DLD1 (cell line): ENCODE data around the gene PTPRU.

ENCODE experiments used
- in situ Hi-C: cut with HindIII; loops from 2 replicates; pipeline ENCODE4 v1.10.0; 2017; ENCODE audit warnings: low sequenced_read_pairs

The PTPRU gene

DNA sequence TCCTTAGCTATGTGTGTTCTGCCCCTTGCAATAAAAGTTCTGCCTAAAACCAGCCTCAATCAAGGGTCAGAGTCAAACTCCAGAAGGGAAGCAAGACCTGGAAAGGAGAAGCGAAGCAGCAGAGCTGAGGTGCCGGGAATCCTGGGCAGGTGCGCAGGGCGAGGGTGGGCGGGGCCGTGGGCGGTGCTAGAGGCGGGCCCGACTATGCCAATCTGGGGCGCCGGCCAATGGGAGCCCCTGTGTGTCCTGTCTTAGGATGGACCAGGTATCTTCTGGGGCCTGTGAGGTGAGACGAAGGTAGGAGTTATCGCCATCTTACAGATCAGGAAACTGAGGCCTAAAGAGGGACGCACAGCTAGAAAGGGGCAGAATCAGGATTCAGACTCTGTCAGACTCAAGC lies 120.3 kb downstream of the PTPRU start:
- in situ Hi-C loops, result no loop called here

DNA sequence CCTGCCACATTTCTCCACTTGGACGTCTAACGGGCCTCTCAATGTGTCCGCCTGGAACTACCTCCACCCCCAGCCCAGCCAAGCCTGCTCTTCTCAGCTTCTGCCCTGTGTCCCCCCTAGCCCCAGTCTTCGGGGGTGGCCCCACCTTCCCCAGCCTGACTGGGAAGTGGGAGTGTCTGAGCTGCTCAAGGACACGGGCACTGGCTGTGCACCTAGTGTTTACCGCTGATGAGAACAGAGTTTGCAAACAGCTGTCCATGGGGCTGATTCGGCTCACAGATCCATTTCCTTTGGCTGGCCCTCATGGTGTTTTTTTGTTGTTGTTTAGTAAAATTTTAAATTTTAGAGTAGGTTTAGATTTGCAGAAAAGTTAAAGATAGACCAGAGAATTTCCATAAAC lies 121.1 kb downstream of the PTPRU start:
- in situ Hi-C loops, result no loop called here

GRCh38 chr1:29358183-29358582 lies 121.9 kb downstream of the PTPRU start:
- in situ Hi-C loops, result no loop called here

- in situ Hi-C loops, result no loop called here
These were observed 124.4 kb downstream of the PTPRU start for GRCh38 chr1:29360768-29361167.

DNA sequence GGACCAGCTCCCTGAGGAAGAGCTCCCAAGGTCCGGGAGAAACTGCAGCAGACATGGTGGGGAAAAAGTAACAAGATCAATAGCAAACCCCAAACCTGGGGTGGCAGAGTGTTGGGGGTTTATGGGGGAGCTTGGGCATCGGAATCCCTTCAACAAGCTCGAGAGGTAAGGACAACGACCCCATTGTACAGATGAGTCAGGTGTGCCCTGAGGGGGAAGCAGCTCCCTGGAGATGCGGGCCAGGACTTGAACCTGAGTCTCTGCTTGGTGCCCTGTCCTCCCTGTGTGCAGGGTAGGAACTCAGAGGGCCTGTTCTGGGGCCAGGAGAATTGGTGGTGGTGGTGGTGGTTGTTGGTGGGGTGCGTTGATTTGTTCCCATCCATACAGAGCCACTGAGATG lies 125.4 kb downstream of the PTPRU start:
- in situ Hi-C loops, result no loop called here

GRCh38 chr1:29362116-29362515 lies 125.8 kb downstream of the PTPRU start:
- in situ Hi-C loops, result no loop called here

DNA sequence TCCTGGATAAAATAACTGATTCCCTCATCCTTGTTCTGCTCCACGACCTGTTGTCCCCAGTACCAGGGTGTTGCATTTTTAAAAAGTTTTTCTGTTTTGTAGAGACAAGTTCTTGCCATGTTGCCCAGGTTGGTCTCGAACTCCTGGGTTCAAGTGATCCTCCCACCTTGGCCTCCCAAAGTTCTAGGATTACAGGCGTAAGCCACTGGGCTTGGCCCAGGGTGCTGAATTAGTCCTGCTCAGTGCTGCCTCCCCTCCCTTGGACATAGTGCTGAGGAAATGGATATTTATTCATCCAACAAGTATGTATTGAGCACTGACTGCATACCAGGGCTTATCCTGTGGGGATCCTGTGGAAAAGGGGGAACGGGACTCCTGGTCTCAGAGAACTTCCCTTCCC lies 126.4 kb downstream of the PTPRU start:
- in situ Hi-C loops, result no loop called here

- in situ Hi-C loops, result no loop called here
These were observed 127.2 kb downstream of the PTPRU start for GRCh38 chr1:29363536-29363935.

DNA sequence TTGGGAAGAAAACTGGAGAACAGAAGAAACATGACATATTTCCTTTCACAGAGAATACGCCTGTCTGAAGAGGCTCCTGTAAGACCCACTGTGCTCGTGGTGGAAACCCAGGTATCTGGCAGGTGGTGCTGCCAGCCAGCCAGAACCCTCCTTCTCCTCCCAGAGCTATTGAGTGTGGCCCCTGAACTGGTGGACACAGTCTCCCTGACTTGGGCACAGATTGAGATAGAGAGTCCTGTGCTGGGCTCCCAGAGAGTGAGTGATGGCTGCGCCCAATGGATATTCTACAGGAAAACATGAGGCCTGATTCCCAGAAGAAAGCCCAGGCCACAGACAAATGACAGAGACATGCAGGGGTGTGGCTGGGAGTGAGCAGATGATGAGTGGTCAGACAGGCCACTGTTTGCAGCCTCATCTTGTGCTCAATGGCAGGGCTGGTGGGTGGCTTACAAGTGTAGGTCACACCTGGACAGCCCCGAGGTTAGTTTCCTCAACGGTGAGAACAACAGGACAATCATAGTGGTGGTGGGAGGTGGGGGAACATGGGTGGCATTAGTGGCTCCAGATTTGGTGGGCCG lies 127.9 kb downstream of the PTPRU start:
- in situ Hi-C loops, result no loop called here

DNA sequence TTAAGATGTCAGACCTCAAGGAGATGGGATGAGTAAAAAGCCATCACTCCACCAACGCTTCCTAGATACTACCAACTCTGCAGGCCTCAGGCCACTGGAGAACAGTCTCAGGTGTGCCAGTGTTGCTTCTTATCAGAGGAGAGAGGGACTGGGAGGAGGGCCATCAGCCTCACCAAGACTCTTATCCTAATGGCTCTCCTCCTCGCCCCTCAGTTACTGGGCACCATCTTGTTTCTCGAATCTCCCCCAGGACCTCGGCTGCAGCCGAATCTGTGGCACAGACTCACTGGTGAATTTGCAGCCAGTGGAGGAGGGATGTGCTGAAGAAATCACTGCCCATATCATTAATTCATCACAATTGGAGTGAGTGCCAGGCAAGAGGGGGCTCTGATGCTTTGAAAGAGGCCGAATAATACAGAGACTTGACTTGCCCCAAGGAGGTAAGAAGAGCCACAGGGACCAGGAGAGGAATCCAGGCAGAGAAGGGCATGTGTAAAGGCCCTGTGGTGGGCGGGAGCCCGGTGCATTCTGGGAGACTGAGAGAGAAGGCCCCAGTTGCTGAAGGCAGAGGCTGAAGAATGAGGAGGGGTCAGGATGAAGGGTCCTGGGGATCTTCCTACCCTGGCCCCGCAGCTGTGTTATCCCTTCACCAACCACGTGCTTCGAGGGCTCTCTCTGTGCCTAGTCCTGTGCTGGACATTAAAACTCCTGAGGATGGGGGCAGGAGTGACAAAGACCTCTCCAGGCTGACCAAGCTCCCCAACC lies 129.8 kb downstream of the PTPRU start:
- in situ Hi-C loops, result no loop called here

GRCh38 chr1:29368936-29369932 lies 132.9 kb downstream of the PTPRU start:
- in situ Hi-C loops, result no loop called here

DNA sequence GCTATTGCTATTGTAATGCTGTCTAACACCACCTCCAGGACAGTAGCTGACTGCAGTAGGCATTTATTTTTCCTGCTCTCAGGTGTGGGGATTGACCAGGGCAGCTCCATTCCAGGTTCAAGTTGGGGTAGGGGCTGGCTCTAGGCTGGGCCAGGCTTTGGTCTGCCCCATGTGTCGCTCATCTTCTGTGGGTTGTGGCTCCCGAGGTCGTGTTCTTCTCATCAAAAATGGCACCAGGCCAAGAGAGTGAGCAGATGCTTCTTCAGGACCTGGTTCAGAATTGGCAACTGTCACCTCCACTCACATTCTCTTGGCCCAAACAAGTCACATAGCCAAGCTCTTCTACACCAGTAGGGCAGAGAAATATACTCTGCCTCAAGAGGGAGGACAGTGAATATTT lies 133.7 kb downstream of the PTPRU start:
- in situ Hi-C loops, result no loop called here

DNA sequence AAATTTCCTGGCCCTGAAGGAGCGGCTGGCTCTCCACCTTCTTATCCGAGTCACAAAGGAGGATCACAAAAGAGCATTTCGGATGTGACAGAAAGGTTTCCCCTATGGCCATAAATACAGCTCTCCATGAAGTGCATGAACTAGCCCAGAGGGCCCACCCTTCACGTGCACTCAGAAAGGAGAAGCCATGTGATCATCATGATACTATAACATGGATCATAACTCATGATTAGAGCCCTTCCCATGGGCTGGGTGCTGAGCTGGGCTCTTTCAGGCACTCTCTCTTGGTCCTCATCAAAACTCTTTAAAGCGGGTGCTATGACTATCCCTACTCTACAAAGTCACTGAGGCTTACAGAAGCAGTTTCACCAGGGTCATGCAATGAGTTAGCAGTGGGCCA lies 135.0 kb downstream of the PTPRU start:
- in situ Hi-C loops, result no loop called here

- in situ Hi-C loops, result no loop called here
These were observed 135.8 kb downstream of the PTPRU start for GRCh38 chr1:29372108-29372507.
